GM12878 (cell line): ENCODE measurements around the gene FN1. TPM values are rescaled to one million over a fixed set of nuclear protein-coding genes. Genes with fewer than 3 reads are reported as not detected.

Source experiments
- ATAC-seq: fragments of 200-7000 bp; cut with Tn5 transposase; 3 replicates; pipeline ENCODE4 v1.9.1; 2020; ENCODE audit warnings: mild to moderate bottlenecking, moderate library complexity
- BruUV-seq: library from RNA; stranded (reverse); fragments of 400-500 nt; replicated peaks from 2 replicates; lab custom pipeline; 2021; lab: Mats Ljungman, UMichigan
- CTCF ChIA-PET: fragments of 300-600 bp; sonication (Branson Sonifier 250); formaldehyde crosslinking; extraction: SDS; loops from one replicate; lab custom pipeline; 2021; ENCODE audit warnings: inconsistent platforms; lab: Yijun Ruan, JAX
- POLR2A ChIA-PET: fragments of 350-600 bp; formaldehyde crosslinking; extraction: SDS; loops from one replicate; lab custom pipeline; 2021; ENCODE audit warnings: inconsistent platforms; lab: Charles Lee
- RAD21 ChIA-PET: fragments of 300-600 bp; sonication (Branson Sonifier 250); formaldehyde crosslinking; loops from one replicate; lab custom pipeline; 2023; ENCODE audit warnings: antibody characterized with exemption; ENCODE audit not compliant: unreplicated experiment; lab: Charles Lee
- SMC1A ChIA-PET: fragments of 300-600 bp; sonication (Branson Sonifier 250); formaldehyde crosslinking; loops from one replicate; lab custom pipeline; 2023; ENCODE audit not compliant: unreplicated experiment, uncharacterized antibody; lab: Charles Lee
- DNase-seq: peaks from one replicate; pipeline ENCODE4 v3.0.0-alpha.2; 2011; ENCODE audit warnings: low read depth, low spot score
- FAIRE-seq: peaks from 3 replicates; lab custom pipeline; 2011; peaks lifted over from hg19 to GRCh38; lab: Jason Lieb, UNC
- H2AFZ ChIP-seq: 2 replicates; pipeline ENCODE4 v1.6.0; 2011; ENCODE audit warnings: low read depth, low read length, control low read depth; ENCODE audit not compliant: control insufficient read depth
- H3K27ac ChIP-seq: 2 replicates; pipeline ENCODE4 v1.5.1; 2011; ENCODE audit warnings: control low read depth; ENCODE audit not compliant: control insufficient read depth, insufficient read depth
- H3K27me3 ChIP-seq, 2 experiments: replicated peaks in 1 of 2; 2 replicates each; pipeline versions ENCODE4 v1.6.0 to v1.6.1; 2011; ENCODE audit warnings: low read length in 1 of 2; ENCODE audit not compliant: control insufficient read depth in 2 of 2, insufficient read depth in 2 of 2
- H3K36me3 ChIP-seq, 2 experiments: 2 replicates each; pipeline ENCODE4 v1.5.1; 2011; ENCODE audit warnings: low read length in 1 of 2; ENCODE audit not compliant: control insufficient read depth in 2 of 2, insufficient read depth in 2 of 2
- H3K4me1 ChIP-seq: 2 replicates; pipeline ENCODE4 v1.6.1; 2011; ENCODE audit warnings: mild to moderate bottlenecking, low read length, moderate library complexity, mixed read lengths; ENCODE audit not compliant: control insufficient read depth, insufficient read depth
- H3K4me2 ChIP-seq: 2 replicates; pipeline ENCODE4 v1.6.0; 2011; ENCODE audit warnings: control low read depth; ENCODE audit not compliant: control insufficient read depth, insufficient read depth
- H3K4me3 ChIP-seq: fragments of 200-600 bp; sonication (generic); 2 replicates; pipeline ENCODE4 v1.5.1; 2016
- H3K79me2 ChIP-seq: 2 replicates; pipeline ENCODE4 v1.6.0; 2011; ENCODE audit warnings: low read length; ENCODE audit not compliant: control insufficient read depth, insufficient read depth
- H3K9ac ChIP-seq: 2 replicates; pipeline ENCODE4 v1.8.0; 2011; ENCODE audit warnings: low read length, control low read depth, mixed read lengths; ENCODE audit not compliant: control insufficient read depth, insufficient read depth
- H3K9me3 ChIP-seq: replicated peaks from 3 replicates; pipeline ENCODE4 v1.5.1; 2011; ENCODE audit warnings: mild to moderate bottlenecking, low read length; ENCODE audit not compliant: control insufficient read depth, insufficient read depth
- H4K20me1 ChIP-seq: 2 replicates; pipeline ENCODE4 v1.6.0; 2011; ENCODE audit not compliant: control insufficient read depth, insufficient read depth
- ASH2L ChIP-seq: fragments of 300-600, 200-600 bp; sonication (generic); IDR thresholded peaks from 2 replicates; pipeline ENCODE4 v1.6.1; 2017; ENCODE audit warnings: low read depth, mild to moderate bottlenecking, borderline replicate concordance
- MEF2B ChIP-seq: fragments of 450-650 bp; IDR thresholded peaks from 2 replicates; pipeline ENCODE4 v1.6.1; 2018; ENCODE audit warnings: mild to moderate bottlenecking, moderate library complexity; ENCODE audit not compliant: partially characterized antibody, poor library complexity, severe bottlenecking
- POLR2A ChIP-seq: IDR thresholded peaks from 2 replicates; pipeline ENCODE4 v1.6.1; 2011; ENCODE audit warnings: low read depth, mild to moderate bottlenecking, low read length
- RCOR1 ChIP-seq: conservative IDR thresholded peaks from 2 replicates; pipeline ENCODE4 v1.6.1; 2012; ENCODE audit warnings: low read depth, low read length, improper control_type of control experiment
- SIX5 ChIP-seq: IDR thresholded peaks from 2 replicates; pipeline ENCODE4 v1.6.1; 2011; ENCODE audit warnings: mild to moderate bottlenecking, low read depth, low read length, moderate library complexity; ENCODE audit not compliant: severe bottlenecking
- WGBS: methylation state at CpG from one replicate; pipeline ENCODE4 v1.1.6; 2016; ENCODE audit warnings: low lambda C conversion rate; ENCODE audit not compliant: insufficient replicate concordance, insufficient coverage; ENCODE audit errors: missing lambda C conversion rate; 5-methylcytosine and 5-hydroxymethylcytosine counted together
- in situ Hi-C: fragments of 300-500 bp; cut with MboI; formaldehyde crosslinking; loops from 9 replicates; pipeline ENCODE4 v1.14.3; 2018; ENCODE audit warnings: mixed read lengths
- intact Hi-C: fragments of 100-400 bp; cut with micrococcal nuclease; formaldehyde crosslinking; loops from one replicate; pipeline ENCODE4 v1.14.2; 2022; ENCODE audit not compliant: unreplicated experiment
- polyA plus RNA-seq, 11 experiments: library from polyadenylated mRNA; depleted of rRNA in 4 of 11; unstranded in 6 of 11; stranded (reverse) in 5 of 11; fragments of >200 nt; fragmentation: Nextera tagmentation in 4 of 11; fragmentation: Illumina TruSeq in 1 of 11; extraction: Ambion mirVana in 4 of 11; extraction: Trizol in 1 of 11; gene quantifications; 1 replicate in 1 of 11; 2 replicates in 10 of 11; pipeline versions ENCODE4 v1.2.1 to v1.2.3, GENCODE V29; 2011 to 2016; ENCODE audit warnings: inconsistent platforms in 2 of 11, missing spikeins in 2 of 11, low read depth in 1 of 11
- total RNA-seq, 4 experiments: library from RNA; depleted of rRNA in 3 of 4; stranded (reverse); fragments of >200 nt in 3 of 4; fragmentation: Illumina TruSeq in 1 of 4; extraction: Trizol in 1 of 4; gene quantifications; 2 replicates each; pipeline versions ENCODE4 v1.2.1 to v1.2.3, GENCODE V29; 2013 to 2021
- TF ChIP-seq, protein P1 (sequence below): fragments of 150-350 bp; IDR thresholded peaks from 2 replicates; pipeline ENCODE4 v1.6.1; 2016; ENCODE audit warnings: low read depth, low read length
- TF ChIP-seq, protein P2 (sequence below): fragments of 450-650 bp; IDR thresholded peaks from 2 replicates; pipeline ENCODE4 v1.6.1; 2018; ENCODE audit warnings: borderline replicate concordance, mild to moderate bottlenecking; ENCODE audit not compliant: partially characterized antibody
- TF ChIP-seq, protein P3 (sequence below): fragments of 450-650 bp; IDR thresholded peaks from 2 replicates; pipeline ENCODE4 v1.6.1; 2017; ENCODE audit warnings: antibody characterized with exemption, mild to moderate bottlenecking, moderate library complexity

FN1 gene
- total and polyA plus RNA-seq, 10 of the 15 experiments (the other 5 are each of a cell fraction or from before 2014, with no cell fraction given) = 0.60 to 9.4 (median 1.5) TPM

DNA sequence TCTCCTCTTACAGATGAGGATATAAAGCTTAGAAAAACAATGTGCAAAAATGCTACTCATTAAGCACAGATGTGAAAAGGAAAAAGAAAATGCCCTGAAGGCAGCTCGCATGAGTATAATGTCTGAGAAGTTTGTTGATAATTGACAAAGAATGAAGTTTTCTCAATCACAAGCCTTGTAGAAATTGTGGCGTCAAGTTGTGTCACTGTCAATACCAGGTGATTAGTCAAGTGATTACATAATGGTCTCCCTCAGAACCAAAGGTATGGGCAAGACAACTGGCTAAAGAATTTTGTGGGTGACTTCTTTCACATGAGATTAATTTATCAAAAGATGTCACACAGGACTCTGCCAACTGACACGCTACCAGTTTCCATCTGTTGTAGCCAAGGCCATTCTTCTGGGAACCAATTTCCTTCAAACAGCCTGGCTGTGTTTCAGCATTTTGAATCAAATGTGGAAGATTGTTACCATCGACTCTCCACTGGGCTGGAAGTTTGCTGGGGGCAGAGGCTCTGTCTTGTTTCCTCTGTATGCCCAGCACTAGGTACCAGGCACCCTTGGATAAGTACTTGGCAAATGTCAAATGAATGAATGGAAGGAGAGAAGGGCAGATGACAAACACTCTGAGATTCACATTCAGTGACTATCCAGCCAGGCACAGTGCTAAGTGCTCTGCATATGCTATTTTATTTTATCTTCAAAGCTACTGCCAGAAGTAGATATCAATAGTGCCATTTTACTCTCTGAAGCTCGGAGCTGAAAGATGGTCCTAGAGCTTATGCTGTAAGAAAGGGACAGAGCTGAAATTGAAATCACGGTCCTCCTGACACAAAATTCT is 5.9 kb upstream of the FN1 start (continued):
- TF ChIP-seq, protein P1, sequence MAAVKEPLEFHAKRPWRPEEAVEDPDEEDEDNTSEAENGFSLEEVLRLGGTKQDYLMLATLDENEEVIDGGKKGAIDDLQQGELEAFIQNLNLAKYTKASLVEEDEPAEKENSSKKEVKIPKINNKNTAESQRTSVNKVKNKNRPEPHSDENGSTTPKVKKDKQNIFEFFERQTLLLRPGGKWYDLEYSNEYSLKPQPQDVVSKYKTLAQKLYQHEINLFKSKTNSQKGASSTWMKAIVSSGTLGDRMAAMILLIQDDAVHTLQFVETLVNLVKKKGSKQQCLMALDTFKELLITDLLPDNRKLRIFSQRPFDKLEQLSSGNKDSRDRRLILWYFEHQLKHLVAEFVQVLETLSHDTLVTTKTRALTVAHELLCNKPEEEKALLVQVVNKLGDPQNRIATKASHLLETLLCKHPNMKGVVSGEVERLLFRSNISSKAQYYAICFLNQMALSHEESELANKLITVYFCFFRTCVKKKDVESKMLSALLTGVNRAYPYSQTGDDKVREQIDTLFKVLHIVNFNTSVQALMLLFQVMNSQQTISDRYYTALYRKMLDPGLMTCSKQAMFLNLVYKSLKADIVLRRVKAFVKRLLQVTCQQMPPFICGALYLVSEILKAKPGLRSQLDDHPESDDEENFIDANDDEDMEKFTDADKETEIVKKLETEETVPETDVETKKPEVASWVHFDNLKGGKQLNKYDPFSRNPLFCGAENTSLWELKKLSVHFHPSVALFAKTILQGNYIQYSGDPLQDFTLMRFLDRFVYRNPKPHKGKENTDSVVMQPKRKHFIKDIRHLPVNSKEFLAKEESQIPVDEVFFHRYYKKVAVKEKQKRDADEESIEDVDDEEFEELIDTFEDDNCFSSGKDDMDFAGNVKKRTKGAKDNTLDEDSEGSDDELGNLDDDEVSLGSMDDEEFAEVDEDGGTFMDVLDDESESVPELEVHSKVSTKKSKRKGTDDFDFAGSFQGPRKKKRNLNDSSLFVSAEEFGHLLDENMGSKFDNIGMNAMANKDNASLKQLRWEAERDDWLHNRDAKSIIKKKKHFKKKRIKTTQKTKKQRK = no peak
- no peak for TF ChIP-seq MEF2B

DNA sequence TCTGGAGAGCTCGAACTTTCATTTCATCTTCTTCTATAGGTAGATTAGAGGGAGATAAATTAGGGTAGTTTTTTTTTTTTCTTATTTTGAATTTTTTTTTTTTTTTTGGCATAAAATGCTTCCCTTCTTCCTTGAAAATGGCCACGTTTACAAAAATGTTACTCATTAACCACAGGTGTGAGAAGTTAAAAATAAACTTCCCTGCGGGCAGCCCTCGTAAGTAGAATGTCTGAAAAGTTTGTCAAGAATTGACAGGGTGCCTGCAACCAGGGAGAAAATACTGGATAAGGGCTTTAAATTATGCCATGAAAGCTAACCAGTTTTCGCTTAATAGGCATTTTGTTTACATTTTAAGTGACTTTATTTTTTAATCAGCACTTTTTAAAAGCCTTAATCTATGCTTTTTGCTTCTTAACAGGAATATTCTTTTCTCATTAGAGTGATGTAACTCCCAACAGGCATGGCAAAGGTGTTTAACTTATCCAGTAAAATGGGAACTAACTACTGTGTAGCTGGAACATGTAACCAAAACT is 4.2 kb upstream of the FN1 start:
- FAIRE-seq (no peak), ATAC-seq (no peak), DNase-seq (no peak)
- in situ Hi-C loops (no loop called here), intact Hi-C loops (loop anchor here (5.0 kb wide), 1 partner anchor 477 kb away; no protein-coding TSS in a partner anchor)
- no peaks in the 10 kb centered on the region for H3K36me3 ChIP-seq
- H3K4me2 ChIP-seq = no peak overlapping the region
- BruUV-seq = no TSS peak
- SMC1A ChIA-PET = interaction anchor here (0.6 to 3.4 kb wide), 9 partner anchors 12 to 1029 kb away, joined by 3 to 27 read pairs (median 3); no protein-coding TSS in a partner anchor
- H3K79me2 ChIP-seq = no peaks in the 10 kb centered on the region
- no peaks in the 10 kb centered on the region for H4K20me1 ChIP-seq
- H2AFZ ChIP-seq = no peak overlapping the region
- POLR2A ChIA-PET = interaction anchor here (0.7 kb wide), 2 partner anchors 148 to 1675 kb away, joined by 3 to 5 read pairs; no protein-coding TSS in a partner anchor
- H3K4me3 ChIP-seq = no peak overlapping the region
- WGBS = 11% methylated on average over 4 of the region's 5 CpGs
- H3K4me1 ChIP-seq = no peaks in the 10 kb centered on the region
- no peaks in the 10 kb centered on the region for H3K9me3 ChIP-seq
- CTCF ChIA-PET = interaction anchor here (0.5 to 1.3 kb wide), 5 partner anchors 19 to 675 kb away, joined by 3 to 4 read pairs (median 3); no protein-coding TSS in a partner anchor
- RAD21 ChIA-PET = interaction anchor here (0.7 to 1.5 kb wide), 4 partner anchors 12 to 478 kb away, joined by 3 to 4 read pairs (median 3); no protein-coding TSS in a partner anchor
- no peak overlapping the region for H3K27ac ChIP-seq
- peaks cover 0 to 12% of the 10 kb centered on the region in 2 experiments; a peak in 2 of 4 replicates for H3K27me3 ChIP-seq
- H3K9ac ChIP-seq = no peak overlapping the region
- no peak for TF ChIP-seq ASH2L
- TF ChIP-seq RCOR1 = no peak
- TF ChIP-seq SIX5 = no peak
- TF ChIP-seq, protein P2, sequence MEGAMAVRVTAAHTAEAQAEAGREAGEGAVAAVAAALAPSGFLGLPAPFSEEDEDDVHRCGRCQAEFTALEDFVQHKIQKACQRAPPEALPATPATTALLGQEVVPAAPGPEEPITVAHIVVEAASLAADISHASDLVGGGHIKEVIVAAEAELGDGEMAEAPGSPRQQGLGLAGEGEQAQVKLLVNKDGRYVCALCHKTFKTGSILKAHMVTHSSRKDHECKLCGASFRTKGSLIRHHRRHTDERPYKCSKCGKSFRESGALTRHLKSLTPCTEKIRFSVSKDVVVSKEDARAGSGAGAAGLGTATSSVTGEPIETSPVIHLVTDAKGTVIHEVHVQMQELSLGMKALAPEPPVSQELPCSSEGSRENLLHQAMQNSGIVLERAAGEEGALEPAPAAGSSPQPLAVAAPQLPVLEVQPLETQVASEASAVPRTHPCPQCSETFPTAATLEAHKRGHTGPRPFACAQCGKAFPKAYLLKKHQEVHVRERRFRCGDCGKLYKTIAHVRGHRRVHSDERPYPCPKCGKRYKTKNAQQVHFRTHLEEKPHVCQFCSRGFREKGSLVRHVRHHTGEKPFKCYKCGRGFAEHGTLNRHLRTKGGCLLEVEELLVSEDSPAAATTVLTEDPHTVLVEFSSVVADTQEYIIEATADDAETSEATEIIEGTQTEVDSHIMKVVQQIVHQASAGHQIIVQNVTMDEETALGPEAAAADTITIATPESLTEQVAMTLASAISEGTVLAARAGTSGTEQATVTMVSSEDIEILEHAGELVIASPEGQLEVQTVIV = no peak
- TF ChIP-seq, protein P3, sequence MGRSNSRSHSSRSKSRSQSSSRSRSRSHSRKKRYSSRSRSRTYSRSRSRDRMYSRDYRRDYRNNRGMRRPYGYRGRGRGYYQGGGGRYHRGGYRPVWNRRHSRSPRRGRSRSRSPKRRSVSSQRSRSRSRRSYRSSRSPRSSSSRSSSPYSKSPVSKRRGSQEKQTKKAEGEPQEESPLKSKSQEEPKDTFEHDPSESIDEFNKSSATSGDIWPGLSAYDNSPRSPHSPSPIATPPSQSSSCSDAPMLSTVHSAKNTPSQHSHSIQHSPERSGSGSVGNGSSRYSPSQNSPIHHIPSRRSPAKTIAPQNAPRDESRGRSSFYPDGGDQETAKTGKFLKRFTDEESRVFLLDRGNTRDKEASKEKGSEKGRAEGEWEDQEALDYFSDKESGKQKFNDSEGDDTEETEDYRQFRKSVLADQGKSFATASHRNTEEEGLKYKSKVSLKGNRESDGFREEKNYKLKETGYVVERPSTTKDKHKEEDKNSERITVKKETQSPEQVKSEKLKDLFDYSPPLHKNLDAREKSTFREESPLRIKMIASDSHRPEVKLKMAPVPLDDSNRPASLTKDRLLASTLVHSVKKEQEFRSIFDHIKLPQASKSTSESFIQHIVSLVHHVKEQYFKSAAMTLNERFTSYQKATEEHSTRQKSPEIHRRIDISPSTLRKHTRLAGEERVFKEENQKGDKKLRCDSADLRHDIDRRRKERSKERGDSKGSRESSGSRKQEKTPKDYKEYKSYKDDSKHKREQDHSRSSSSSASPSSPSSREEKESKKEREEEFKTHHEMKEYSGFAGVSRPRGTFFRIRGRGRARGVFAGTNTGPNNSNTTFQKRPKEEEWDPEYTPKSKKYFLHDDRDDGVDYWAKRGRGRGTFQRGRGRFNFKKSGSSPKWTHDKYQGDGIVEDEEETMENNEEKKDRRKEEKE = no peak
- no peak for TF ChIP-seq POLR2A
